ENCODE data around the gene SRM.

SRM gene

GRCh38 chr1:11012260-11013159, 47.3 kb downstream of the SRM start, which contains the start of gene TARDBP:
Gene TARDBP, plus strand, starts transcription at chr1:11012654. Its CDS starts 1,074 bp downstream, at chr1:11013728.
- peak; percentile 92 for DNase-seq

Data from activated CD4-positive, alpha-beta T cell treated with anti-CD3 and anti-CD28 coated beads, Interleukin-2, amount 50 U/mL, for 48 hours (primary cell).